Measurements from ENCODE around the gene C20orf204.
"Not testable (repeated sequence)": the region's sequence is repeated elsewhere in the genome, so short reads cannot be mapped to it uniquely, and the experiment has no call there.

Gene C20orf204, protein sequence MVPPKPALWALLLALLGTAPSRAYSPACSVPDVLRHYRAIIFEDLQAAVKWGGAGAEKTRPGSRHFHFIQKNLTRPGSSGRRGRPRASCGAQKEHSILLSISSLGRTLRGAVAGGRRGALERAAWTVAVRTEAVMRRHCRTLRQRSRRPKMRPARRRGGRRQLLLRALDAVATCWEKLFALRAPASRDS

DNA sequence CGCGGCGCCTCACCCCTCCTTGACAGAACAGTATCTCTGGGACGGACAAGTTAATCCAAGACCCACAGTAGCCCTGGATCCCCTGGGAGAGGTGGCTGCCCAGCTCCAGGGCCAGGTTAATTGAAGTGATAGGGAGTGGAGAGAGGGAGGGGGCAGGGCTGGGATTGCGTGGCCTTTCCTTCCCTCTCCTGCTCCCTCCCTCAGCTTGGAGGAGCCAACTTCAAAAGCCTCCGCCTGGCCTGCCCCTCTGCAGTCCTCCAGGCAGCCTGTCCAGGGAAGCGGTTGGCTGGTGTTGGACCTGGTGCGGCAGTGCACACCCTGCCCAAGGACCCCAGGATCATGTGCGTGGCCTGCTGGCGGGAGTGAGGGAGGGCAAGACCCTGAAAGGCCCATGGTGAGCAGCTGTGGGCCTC lies at the start of gene C20orf204:
Gene C20orf204, plus strand, starts transcription at position 250 of the 413 bp plus-strand sequence. Its CDS starts 142 bp downstream, at position 392.
- DNase-seq (ENCODE audit: low spot score): no peak

DNA sequence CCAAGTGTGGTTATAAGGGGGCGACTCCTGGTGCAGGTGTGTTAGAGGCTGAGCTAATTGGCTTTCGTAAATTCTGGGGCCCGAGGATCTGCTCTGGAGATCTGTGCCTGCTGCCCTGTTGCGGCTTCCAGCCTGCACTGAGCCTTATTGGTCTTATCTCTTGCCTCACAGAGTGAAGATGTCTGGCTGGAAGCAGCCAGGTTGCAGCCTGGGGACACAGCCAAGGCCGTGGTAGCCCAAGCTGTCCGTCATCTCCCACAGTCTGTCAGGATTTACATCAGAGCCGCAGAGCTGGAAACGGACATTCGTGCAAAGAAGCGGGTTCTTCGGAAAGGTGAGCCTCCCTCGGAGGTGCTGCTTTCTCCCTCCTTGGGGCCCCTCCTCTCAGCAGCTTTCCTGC lies 35.1 kb upstream of the C20orf204 start:
- no peak for DNase-seq (ENCODE audit: low spot score)

DNA sequence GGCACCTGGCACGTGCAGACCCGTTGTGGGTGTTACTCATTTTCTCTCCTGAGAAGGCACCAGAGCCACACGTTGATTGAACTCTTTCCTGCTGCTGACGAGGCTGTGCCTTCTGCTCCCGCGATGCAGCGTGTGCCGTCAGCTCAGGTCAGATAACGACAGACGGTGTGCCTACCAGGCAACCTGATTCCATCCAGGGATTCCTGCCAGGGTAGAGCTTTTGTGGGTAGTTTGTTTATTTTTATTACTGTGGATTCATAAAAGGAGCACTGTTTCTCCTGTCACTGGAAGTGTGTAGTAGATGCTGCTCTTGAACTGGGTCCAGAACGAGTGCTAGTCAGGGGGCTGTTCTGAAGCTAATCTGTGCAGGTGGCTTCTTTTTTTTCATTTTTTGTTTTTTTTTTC lies 34.4 kb upstream of the C20orf204 start:
- no peak for DNase-seq (ENCODE audit: low spot score)

DNA sequence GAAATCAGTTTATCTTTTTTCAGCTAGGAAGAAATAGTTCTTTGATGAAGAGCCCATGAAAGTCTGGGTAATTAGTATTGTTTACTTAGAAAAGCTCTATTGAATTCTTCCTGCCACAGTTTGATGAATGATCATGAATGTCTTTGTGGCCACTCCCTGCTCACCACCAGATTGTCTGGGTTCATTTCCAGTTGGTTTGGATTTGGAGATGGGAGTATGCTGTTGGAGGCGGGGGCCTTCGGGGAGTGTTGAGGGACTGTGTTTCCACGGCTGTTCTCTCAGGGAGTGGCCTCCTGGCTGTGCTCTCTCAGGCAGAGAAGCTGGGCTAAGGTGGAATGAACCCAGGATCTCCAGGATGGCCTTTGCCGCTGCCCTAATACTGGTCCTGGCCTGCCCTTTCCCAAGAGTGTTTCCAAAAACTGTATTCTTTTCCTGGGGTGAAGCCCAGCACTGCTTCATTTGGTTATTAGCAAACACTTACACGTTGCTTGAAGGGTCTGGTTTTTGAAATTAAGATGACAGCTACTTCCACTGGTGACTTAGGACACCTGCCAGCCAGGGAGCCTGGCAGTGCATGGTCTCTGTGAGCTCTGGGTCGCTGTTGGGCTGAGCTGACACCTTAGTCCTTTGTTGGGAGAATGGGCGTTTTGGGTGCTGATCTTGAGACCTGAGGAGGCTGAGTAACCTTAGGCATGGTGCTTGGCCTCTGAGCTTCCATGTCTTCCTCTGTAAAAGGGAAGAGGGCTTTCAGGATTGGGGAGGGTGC lies 31.8 kb upstream of the C20orf204 start:
- no peak for DNase-seq (ENCODE audit: low spot score)

DNA sequence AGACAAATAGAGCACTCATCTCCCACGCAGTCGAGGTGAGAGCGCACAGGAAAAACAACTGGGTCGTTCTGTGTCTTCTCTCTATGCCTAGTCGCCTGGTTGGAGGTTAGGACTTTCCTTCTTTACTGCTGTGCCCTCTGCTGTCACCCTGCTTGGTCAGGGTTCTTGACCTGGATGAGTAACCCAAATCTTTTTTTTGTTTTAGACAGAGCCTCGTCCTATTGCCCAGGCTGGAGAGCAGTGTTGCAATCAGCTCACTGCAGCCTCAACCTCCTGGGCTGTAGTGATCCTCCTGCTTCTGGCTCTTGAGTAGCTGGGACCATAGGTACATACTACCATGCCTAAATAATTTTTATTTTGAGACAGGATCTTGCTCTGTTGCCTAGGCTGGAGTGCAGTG lies 30.6 kb upstream of the C20orf204 start:
- no peak for DNase-seq (ENCODE audit: low spot score)

DNA sequence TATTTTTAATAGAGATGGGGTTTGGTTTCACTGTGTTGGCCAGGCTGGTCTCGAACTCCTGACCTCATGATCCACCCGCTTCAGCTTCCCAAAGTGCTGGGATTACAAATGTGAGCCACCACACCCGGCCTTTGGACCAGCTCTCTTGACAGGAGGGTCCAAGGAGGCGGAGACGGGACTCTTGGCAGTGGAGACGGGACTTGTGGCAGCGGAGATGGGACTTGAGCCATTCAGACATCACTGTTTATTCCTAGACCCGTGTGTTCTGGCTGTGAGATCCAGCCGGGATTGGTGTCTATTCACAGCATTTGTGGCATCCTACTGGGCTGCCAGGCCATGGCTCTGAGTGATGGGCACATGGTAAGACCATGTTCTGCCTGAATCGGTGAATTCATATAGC lies 29.5 kb upstream of the C20orf204 start:
- DNase-seq (ENCODE audit: low spot score): no peak

DNA sequence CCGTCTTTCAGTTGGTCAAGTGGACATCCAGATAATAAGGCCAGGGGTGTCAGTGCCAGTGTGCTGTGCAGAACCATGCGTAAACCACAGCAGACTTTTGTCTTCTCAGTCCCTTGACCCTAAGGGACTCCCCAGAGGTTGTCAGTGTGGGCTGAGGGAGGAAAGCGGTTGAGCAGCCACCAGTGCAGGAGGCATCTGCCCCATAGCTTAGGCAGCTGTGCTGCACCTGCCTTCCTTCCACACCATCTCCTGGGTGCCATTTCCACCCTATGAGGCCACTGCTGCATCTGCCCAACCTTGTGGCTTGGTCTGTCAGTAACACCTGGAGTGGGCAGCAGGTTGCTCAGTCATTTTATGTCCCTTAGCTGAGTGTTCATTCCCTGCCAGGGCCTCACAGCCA lies 29.1 kb upstream of the C20orf204 start:
- DNase-seq (ENCODE audit: low spot score): no peak

DNA sequence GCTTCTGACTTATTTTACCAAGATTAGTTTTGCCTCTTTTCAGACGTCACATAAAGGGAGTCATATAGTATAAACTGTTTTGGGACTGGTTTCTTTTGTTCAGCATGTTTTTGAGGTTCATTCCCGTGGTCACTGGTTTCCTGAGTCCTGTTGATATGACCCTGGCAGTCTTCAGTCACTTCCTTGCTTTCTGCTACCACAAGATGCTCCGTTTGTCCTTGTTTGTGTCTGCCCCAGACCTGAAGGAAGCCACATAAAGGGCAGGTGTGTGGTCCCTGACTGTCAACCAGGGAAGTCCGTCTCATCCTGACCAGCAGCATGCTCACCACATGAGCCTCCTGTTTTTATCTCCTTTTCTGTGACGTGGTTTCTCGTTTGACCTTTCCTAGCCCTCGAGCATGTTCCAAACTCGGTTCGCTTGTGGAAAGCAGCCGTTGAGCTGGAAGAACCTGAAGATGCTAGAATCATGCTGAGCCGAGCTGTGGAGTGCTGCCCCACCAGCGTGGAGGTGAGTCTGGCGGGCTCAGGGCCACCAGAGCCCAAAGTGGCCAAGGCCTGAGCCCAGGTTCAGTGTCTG lies 26.1 kb upstream of the C20orf204 start:
- DNase-seq (ENCODE audit: low spot score): no peak

DNA sequence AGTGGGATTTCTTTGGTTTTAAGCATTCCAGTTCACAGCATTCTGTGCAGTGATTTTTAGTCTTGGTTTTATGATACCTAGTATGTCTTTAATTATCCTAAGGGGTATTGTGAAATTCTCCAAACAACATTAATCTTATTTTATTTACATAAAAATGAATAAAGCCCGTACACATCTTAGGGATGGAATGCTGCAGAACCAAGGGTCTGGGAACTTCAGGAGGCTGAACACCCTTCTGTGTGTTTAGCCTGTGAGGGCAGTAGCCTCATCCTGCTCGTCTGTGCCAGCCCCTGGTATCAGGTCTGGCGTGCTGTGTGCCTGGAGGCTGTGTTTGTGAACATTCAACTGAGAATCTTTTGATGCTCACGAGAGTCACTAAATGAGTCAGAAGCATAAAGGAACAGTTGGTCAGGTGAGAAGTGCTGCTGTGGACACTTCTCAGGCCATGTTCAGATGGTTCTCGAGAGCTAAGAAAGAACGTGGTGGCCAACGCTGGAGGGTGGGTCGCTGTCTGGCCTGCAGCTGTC lies 25.2 kb upstream of the C20orf204 start:
- DNase-seq (ENCODE audit: low spot score): no peak

DNA sequence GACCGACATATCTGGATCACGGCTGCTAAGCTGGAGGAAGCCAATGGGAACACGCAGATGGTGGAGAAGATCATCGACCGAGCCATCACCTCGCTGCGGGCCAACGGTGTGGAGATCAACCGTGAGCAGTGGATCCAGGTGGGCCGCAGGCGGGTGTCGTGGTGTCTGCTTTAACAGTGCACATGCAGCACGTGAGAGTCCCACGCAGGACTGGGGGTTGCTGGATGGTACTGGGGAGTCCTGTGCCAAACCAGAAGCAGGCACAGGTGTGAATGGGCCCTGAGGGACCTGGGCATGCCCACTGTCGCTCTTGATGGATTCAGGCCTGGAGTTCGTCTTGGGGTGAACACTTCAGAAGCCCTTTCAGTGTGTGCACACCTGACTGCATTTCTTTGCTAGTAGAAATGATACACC lies 24.6 kb upstream of the C20orf204 start:
- no peak for DNase-seq (ENCODE audit: low spot score)

DNA sequence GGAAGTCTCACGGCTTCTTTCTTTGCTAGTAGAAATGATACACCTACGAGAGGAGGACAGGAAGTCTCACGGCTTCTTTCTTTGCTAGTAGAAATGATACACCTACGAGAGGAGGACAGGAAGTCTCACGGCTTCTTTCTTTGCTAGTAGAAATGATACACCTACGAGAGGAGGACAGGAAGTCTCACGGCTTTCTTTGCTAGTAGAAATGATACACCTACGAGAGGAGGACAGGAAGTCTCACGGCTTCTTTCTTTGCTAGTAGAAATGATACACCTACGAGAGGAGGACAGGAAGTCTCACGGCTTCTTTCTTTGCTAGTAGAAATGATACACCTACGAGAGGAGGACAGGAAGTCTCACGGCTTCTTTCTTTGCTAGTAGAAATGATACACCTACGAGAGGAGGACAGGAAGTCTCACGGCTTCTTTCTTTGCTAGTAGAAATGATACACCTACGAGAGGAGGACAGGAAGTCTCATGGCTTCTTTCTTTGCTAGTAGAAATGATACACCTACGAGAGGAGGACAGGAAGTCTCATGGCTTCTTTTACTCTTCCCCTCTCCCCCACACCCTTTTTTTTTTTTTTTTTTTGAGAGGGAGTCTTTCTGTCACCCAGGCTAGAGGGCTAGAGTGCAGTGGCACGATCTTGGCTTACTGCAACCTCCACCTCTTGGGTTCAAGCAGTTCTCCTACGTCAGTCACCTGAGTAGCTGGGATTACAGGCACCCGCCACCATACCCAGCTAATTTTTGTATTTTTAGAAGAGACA lies 23.4 kb upstream of the C20orf204 start:
- DNase-seq (ENCODE audit: low spot score): not testable (repeated sequence)

DNA sequence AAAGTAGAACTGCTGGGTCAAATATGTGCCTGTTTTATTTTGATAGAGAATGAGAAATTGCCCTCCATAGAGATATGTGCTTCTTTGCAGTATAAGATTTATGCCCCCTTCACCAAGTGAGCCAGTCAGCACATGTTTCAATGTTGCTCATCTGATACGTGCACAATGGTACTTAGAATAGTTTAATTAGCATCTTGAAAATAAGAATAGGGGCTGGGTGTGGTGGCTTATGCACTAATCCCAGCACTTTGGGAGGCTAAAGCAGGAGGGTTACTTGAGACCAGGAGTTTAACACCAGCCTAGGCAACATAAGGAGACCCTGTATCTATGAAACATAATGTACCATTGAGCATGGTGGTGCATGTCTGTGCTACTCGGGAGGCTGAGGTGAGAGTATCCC lies 20.3 kb upstream of the C20orf204 start:
- DNase-seq (ENCODE audit: low spot score): no peak

DNA sequence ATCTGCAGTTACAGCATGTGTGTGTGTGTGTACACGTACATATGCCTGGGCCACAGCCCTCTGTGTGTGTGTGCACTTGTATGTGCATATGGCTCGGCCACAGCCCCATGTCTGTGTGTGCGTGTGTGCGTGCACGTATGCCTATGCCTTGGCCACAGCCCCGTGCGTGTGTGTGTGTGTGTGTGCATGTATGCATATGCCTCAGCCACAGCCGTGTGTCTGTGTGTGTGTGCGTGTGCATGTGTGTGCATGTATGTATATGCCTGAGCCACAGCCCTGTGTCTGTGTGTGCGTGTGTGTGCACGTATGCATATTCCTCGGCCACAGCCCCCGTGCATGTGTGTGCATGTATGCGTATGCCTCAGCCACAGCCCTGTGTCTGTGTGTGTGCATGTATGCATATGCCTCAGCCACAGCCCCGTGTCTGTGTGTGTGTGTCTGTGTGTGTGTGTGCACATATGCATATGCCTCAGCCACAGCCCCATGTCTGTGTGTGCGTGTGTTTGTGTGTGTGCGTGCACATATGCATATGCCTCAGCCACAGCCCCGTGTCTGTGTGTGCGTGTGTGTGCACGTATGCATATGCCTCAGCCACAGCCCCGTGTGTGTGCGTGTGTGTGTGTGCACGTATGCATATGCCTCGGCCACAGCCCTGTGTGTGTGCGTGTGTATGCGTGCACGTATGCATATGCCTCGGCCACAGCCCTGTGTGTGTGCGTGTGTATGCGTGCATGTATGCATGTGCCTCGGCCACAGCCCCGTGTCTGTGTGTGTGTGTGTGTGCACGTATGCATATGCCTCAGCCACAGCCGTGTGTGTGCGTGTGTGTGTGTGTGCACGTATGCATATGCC lies 14.6 kb upstream of the C20orf204 start:
- no peak for DNase-seq (ENCODE audit: low spot score)

DNA sequence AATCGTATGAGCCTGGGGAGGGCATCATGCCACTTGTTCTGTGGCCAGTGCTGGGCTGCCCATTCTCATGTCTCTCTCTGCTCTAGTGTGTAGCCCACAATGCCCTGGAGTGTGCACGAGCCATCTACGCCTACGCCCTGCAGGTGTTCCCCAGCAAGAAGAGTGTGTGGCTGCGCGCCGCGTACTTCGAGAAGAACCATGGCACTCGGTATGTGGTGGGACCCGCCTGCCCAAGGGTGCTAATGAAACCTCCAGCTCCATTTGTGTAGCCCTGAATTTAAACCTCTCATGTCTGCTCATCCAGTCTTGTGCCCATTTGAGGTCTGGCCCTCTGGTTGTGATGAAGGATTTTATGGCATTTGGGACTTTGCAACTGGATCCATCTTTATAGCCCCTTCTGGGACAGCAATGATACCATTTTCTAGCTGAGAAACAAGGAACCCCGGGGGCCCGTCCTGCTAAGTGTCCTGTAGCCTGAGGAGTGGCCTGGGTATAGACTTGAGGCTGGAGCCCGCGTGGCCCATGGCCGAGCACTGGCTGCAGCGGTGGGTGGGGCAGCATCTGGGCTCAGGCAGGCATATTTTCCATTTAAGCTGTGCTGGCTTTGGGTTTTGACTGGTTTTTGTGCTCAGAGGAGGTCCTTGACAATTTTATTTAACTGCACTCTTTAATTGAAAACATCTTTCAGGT lies 13.2 kb upstream of the C20orf204 start:
- no peak for DNase-seq (ENCODE audit: low spot score)

DNA sequence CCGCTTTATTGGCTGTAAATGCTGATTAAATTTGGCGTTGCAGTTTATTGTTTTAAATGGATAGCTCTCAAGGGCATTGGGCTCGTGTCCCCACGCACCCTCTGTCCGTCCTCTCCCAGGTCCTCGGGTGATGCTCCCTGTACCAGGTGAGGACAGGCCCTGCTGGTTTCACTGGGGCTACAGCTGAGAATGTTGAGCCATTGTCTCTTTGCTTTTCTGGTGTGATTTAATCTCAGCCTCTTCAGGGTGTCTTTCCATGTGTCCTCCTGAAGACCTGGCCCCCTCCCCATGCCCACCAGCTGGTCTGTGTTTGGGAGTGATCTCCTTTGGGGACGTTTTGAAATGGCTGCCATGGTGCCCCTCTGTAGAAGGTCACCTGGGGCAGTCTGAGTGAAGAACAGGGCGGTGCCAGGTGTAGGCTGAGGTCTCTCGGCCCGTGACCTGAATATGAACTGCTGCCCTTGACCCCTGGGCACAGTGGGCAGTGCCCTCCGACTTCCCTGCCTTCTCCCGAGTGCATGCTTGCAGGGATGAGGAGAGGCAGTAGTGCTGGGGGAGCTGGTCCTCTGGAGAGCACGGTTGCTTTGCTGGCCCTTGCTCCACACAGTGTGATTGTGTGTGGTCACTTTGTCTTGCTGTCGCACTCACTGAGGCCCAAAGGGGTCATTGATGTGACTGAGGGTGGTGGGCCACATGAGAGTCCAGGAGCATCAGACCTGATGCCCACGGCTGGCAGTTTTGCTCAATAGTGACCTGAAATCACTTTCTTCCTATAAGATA lies 12.4 kb upstream of the C20orf204 start:
- DNase-seq (ENCODE audit: low spot score): no peak

DNA sequence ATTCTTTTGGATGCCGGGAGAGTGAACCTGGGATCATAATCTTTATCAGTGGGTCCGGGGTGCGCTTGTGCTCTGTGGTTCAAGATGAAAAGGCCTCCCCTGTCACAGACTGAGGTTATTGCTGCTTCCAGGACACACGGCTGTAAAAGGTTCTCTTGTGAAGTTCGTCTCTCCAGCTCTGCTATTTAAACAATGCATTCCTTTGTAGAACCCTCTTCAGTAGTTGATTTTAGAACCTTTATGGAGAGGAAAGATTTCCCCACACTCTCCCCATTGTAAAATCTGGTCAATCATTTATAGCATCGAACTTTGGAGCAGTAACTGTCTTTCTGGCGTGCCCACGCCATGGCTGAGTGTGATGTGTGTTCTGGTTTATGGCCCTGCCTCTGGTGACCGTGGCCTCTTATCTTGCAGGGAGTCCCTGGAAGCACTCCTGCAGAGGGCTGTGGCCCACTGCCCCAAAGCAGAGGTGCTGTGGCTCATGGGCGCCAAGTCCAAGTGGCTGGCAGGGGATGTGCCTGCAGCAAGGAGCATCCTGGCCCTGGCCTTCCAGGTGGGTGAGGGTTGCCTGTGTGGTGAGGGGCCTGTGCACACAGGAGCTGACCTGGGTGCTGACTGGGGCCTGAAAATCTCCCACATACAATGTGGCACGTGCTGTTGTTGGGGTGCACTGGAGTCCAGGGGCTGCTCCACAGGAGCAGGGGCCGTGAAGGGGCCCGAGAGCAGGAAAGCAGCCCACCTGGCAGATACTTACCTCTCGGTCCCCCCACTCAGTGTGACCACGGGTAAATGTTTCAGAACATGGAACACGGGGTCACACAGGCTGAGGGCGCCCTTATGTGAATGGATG lies 11.6 kb upstream of the C20orf204 start:
- DNase-seq (ENCODE audit: low spot score): no peak

DNA sequence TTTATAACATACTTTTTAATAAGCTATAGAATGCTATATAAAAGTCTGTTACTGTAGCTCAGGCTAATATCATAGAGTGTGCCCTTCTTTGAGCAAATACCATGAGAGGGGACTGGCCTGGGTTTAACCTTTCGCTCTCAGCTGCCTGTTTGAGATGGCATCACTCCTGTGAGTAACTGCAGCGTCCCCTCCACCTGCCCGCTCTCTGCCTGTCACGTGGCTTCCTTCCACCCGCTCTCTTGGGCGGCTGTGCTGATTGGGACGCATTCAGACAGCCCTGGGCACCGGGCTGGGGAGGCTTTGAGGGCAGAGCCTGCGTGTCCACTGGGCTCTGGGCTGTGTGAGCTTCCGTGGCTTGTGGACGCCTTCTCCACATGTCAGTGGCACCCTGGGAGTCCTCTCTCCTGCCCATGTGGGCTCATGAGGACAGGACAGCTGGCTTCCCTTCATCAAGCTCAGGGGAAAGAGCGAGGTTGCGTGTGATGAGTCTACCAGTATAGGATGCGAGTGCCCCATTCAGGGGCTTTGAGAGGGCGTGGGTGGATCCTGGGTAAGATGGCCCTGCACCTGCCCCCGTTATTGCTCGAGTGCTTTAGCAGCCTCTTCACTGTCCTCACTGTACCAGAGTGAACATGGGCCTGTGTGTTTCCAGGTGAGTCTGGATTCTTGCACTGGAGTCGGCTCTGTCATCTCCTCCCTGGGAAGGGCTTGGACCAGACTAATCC lies 10.7 kb upstream of the C20orf204 start:
- no peak for DNase-seq (ENCODE audit: low spot score)

DNA sequence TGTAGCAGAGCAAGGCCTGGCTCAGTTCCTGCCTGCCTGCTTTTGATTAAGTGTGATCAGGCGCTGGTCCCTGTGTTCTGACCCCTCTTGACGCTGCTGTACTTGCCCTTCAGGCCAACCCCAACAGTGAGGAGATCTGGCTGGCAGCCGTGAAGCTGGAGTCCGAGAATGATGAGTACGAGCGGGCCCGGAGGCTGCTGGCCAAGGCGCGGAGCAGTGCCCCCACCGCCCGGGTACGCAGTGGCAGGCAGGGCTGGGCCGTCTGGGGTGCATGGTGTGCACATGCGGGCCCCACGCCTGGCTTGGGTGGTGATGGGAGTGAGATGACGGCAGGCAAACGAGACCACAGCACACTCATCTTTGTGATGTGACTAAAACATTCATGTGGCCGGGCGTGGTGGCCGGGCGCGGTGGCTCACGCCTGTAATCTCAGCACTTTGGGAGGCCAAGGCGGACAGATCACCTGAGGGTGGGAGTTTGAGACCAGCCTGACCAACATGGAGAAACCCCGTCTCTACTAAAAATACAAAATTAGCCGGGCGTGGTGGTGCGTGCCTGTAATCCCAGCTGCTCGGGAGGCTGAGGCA lies 10.1 kb upstream of the C20orf204 start:
- no peak for DNase-seq (ENCODE audit: low spot score)
